A549 (cell line): ENCODE measurements around the gene ZNRF3. TPM values are rescaled to one million over a fixed set of nuclear protein-coding genes. Genes with fewer than 3 reads are reported as not detected.

Experiments
- ATAC-seq, 2 experiments: fragments of 200-7000 bp in 1 of 2; fragments of >200 bp in 1 of 2; cut with Nextera tagmentation in 1 of 2; cut with Tn5 transposase in 1 of 2; 3 replicates each; pipeline versions ENCODE4 v1.8.0 to v1.9.1; 2018 to 2020; ENCODE audit warnings: mild to moderate bottlenecking in 1 of 2, moderate library complexity in 1 of 2
- CTCF ChIA-PET: fragments of 300-600 bp; sonication (Branson Sonifier 250); formaldehyde crosslinking; extraction: SDS; loops from one replicate; lab custom pipeline; 2021; ENCODE audit warnings: antibody characterized with exemption, inconsistent platforms; lab: Yijun Ruan, JAX
- POLR2A ChIA-PET: fragments of 350-600 bp; formaldehyde crosslinking; extraction: SDS; loops from one replicate; lab custom pipeline; 2021; ENCODE audit warnings: antibody characterized with exemption, inconsistent platforms; lab: Yijun Ruan, JAX
- DNase-seq, 2 experiments: peaks; one replicate each; pipeline versions ENCODE4 v3.0.0 to v3.0.0-alpha.2; 2011 to 2016; ENCODE audit warnings: low read depth in 1 of 2, low spot score in 1 of 2
- FAIRE-seq: peaks from 2 replicates; lab custom pipeline; 2011; peaks lifted over from hg19 to GRCh38; lab: Jason Lieb, UNC
- H3K27ac ChIP-seq, 2 experiments: fragments of >200 bp; sonication (Bioruptor Twin); formaldehyde crosslinking; 3 replicates each; pipeline ENCODE4 v1.5.1; 2016 to 2017
- H3K4me1 ChIP-seq: fragments of >200 bp; sonication (Bioruptor Twin); formaldehyde crosslinking; 3 replicates; pipeline ENCODE4 v1.6.1; 2016
- H3K4me2 ChIP-seq: fragments of >200 bp; sonication (Bioruptor Twin); formaldehyde crosslinking; 3 replicates; pipeline ENCODE4 v1.6.1; 2016
- H3K4me3 ChIP-seq: fragments of >200 bp; sonication (Bioruptor Twin); formaldehyde crosslinking; 3 replicates; pipeline ENCODE4 v1.5.1; 2016
- H3K9me3 ChIP-seq: fragments of >200 bp; sonication (Bioruptor Twin); formaldehyde crosslinking; 3 replicates; pipeline ENCODE4 v1.6.1; 2016
- CBX2 ChIP-seq: fragments of 200-600 bp; sonication (generic); IDR thresholded peaks from 2 replicates; pipeline ENCODE4 v1.6.1; 2016; ENCODE audit warnings: low read depth, mild to moderate bottlenecking, borderline replicate concordance
- CHD2 ChIP-seq: fragments of 150-350 bp; IDR thresholded peaks from 2 replicates; pipeline ENCODE4 v1.6.1; 2014; ENCODE audit warnings: low read length; ENCODE audit not compliant: partially characterized antibody
- EHF ChIP-seq: fragments of 250-450 bp; sonication (Bioruptor Pico); IDR thresholded peaks from 2 replicates; pipeline ENCODE4 v1.5.0; 2020; ENCODE audit warnings: mild to moderate bottlenecking
- EHMT2 ChIP-seq: fragments of 200-600 bp; sonication (generic); IDR thresholded peaks from 2 replicates; pipeline ENCODE4 v1.6.1; 2016; ENCODE audit warnings: antibody characterized with exemption, low read depth, mild to moderate bottlenecking, moderate library complexity
- ESRRA ChIP-seq: fragments of 150-350 bp; IDR thresholded peaks from 2 replicates; pipeline ENCODE4 v1.6.1; 2014; ENCODE audit warnings: mild to moderate bottlenecking, low read length, borderline replicate concordance
- GATA3 ChIP-seq: IDR thresholded peaks from 2 replicates; pipeline ENCODE4 v1.6.1; 2012; ENCODE audit warnings: borderline replicate concordance
- HOXB13 ChIP-seq: fragments of 250-450 bp; sonication (Bioruptor Pico); IDR thresholded peaks from 2 replicates; pipeline ENCODE4 v1.5.0; 2020; ENCODE audit warnings: low read depth, mild to moderate bottlenecking, moderate library complexity
- JUN ChIP-seq, 2 experiments: fragments of >200 bp; sonication (Bioruptor Twin); formaldehyde crosslinking; IDR thresholded peaks; 2 replicates in 1 of 2; 3 replicates in 1 of 2; pipeline ENCODE4 v1.6.1; 2016 to 2017
- KDM1A ChIP-seq: fragments of 200-600 bp; sonication (generic); IDR thresholded peaks from 2 replicates; pipeline ENCODE4 v1.6.1; 2016; ENCODE audit warnings: low read depth, mild to moderate bottlenecking
- MAFK ChIP-seq: fragments of 450-650 bp; IDR thresholded peaks from 2 replicates; pipeline ENCODE4 v1.6.1; 2014; ENCODE audit not compliant: partially characterized antibody
- MYC ChIP-seq: IDR thresholded peaks from 2 replicates; pipeline ENCODE4 v1.6.1; 2012; ENCODE audit warnings: mild to moderate bottlenecking, inconsistent platforms, low read length, improper control_type of control experiment, borderline replicate concordance
- RAD21 ChIP-seq, 2 experiments: fragments of >200 bp in 1 of 2; sonication (Bioruptor Twin) in 1 of 2; formaldehyde crosslinking in 1 of 2; IDR thresholded peaks in 1 of 2; conservative IDR thresholded peaks in 1 of 2; 2 replicates in 1 of 2; 3 replicates in 1 of 2; pipeline ENCODE4 v1.6.1; 2012 to 2018; ENCODE audit warnings: inconsistent platforms in 1 of 2
- RFX5 ChIP-seq: fragments of 450-650 bp; IDR thresholded peaks from 2 replicates; pipeline ENCODE4 v1.7.1; 2014; ENCODE audit warnings: antibody characterized with exemption, mild to moderate bottlenecking, moderate library complexity
- SMC3 ChIP-seq: fragments of >200 bp; sonication (Bioruptor Twin); formaldehyde crosslinking; IDR thresholded peaks from 3 replicates; pipeline ENCODE4 v1.6.1; 2018; ENCODE audit warnings: inconsistent platforms
- SREBF2 ChIP-seq: fragments of 450-650 bp; IDR thresholded peaks from 2 replicates; pipeline ENCODE4 v1.6.1; 2014; ENCODE audit warnings: mild to moderate bottlenecking, moderate library complexity
- TFCP2L1 ChIP-seq: fragments of 250-450 bp; sonication (Bioruptor Pico); IDR thresholded peaks from 2 replicates; pipeline ENCODE4 v1.5.0; 2021; ENCODE audit warnings: mild to moderate bottlenecking
- TP53 ChIP-seq: fragments of 250-450 bp; sonication (Bioruptor Pico); IDR thresholded peaks from 2 replicates; pipeline ENCODE4 v1.5.0; 2021; ENCODE audit warnings: mild to moderate bottlenecking, moderate library complexity
- ZNF302 ChIP-seq: fragments of 250-450 bp; sonication (Bioruptor Pico); IDR thresholded peaks from 2 replicates; pipeline ENCODE4 v1.9.0; 2021; ENCODE audit warnings: inconsistent platforms, mild to moderate bottlenecking, moderate library complexity
- WGBS: methylation state at CpG from one replicate; pipeline ENCODE4 v1.1.6; 2017; ENCODE audit errors: missing lambda C conversion rate; 5-methylcytosine and 5-hydroxymethylcytosine counted together
- polyA plus RNA-seq, 4 experiments: library from polyadenylated mRNA; depleted of rRNA in 3 of 4; stranded (reverse); fragments of >200 nt; fragmentation: RNase III in 1 of 4; extraction: RNeasy Plus Mini Kit Qiagen cat#74134 plus additional on column Dnase treatment in 1 of 4; gene quantifications; 2 replicates in 3 of 4; 3 replicates in 1 of 4; pipeline ENCODE4 v1.2.3, GENCODE V29; 2011 to 2017
- TF ChIP-seq, protein P1 (sequence below): IDR thresholded peaks from 2 replicates; pipeline ENCODE4 v1.6.1; 2012
- TF ChIP-seq, protein P2 (sequence below): fragments of >200 bp; sonication (Bioruptor Twin); formaldehyde crosslinking; IDR thresholded peaks from 2 replicates; pipeline ENCODE4 v1.6.1; 2016
- TF ChIP-seq, protein P3 (sequence below): fragments of 450-650 bp; IDR thresholded peaks from 2 replicates; pipeline ENCODE4 v1.6.1; 2014; ENCODE audit warnings: antibody characterized with exemption
- TF ChIP-seq, protein P4 (sequence below): fragments of >200 bp; sonication (Bioruptor Twin); formaldehyde crosslinking; IDR thresholded peaks from 3 replicates; pipeline ENCODE4 v1.5.1; 2016
- TF ChIP-seq, protein P5 (sequence below): IDR thresholded peaks from 2 replicates; pipeline ENCODE4 v1.6.1; 2012
- TF ChIP-seq, protein P6 (sequence below): IDR thresholded peaks from 2 replicates; pipeline ENCODE4 v1.6.1; 2012; ENCODE audit warnings: low read depth, borderline replicate concordance
- TF ChIP-seq, protein P7 (sequence below): fragments of 200-600 bp; sonication (generic); IDR thresholded peaks from 2 replicates; pipeline ENCODE4 v1.6.1; 2016; ENCODE audit warnings: antibody characterized with exemption, mild to moderate bottlenecking, moderate library complexity

ZNRF3 gene
- polyA plus RNA-seq, 2 of the 4 experiments (the other 2 are of a cell fraction), result 4.6 to 6.9 TPM

DNA sequence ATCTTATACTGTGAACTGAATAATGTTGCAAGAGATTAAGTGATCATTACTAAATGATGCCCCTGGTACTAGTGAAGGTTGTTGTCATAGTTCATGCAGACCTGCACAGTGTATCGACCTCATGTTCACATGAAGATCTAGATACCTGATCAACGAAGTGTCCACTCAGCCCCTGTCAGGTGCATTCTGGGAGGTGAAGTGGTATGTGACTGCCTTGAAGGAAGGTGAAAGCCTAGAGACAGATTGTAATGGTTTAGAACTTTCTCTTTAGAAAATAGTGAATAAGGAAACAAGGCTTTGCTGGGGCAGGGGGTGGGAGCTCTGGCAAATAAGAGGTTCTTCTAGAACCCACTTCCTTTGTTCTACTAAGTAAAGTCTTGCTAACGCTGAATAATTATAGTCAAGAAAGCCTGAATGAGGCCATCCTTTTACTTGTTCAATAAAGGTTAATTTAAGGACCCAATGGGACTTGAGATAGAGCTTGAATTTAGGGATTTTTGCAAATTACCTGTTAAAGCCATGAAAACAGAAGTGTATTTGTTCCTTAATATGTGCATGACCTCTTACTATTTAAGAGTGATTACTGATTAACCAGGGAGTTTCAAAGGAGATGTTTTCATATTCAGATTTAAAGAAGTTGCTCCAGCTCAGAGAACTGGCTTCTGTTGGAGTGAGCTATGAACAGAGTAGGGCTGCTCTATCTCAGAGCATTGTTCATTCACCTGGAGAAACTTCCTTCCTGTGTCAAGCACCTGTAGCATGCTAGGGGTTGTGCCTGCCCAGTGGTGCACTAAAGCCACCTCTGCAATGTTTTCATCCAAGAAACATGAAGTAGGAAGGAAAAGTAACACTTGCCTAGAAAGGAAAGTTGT lies 132.9 kb downstream of the ZNRF3 start:
- WGBS, result 75% methylated on average over 3 of the region's 3 CpGs
- Histone ChIP-seq H3K4me3 (no peak overlapping the region), H3K9me3 (peaks cover 5% of the 10 kb centered on the region; the same call in 2 of the 3 replicates), H3K4me2 (peak overlapping the region; percentile 47), H3K27ac (peak overlapping the region; percentile 59 to 65; a peak in 5 of 6 replicates)
- no peak for FAIRE-seq
- DNase-seq, result no peak
- no peak for ATAC-seq
- ChIA-PET POLR2A (interaction anchor here (0.6 kb wide), 1 partner anchor 16 kb away, joined by 3 read pairs; no protein-coding TSS in a partner anchor), CTCF (interaction anchor here (0.8 to 3.9 kb wide), 3 partner anchors 12 to 230 kb away, joined by 3 to 17 read pairs (median 4); no protein-coding TSS in a partner anchor)
- TF ChIP-seq RAD21 (conservative IDR thresholded peaks at IDR 0.05 in 1 of 2, IDR thresholded peaks at IDR 0.05 in 1 of 2) (no peak), RFX5 (no peak), EHF (CRISPR knock-in tag) (no peak), ZNF302 (CRISPR knock-in tag) (no peak), EHMT2 (no peak), MAFK (no peak), CHD2 (no peak), SREBF2 (no peak), ESRRA (no peak), CBX2 (no peak)
- TF ChIP-seq, protein P1, sequence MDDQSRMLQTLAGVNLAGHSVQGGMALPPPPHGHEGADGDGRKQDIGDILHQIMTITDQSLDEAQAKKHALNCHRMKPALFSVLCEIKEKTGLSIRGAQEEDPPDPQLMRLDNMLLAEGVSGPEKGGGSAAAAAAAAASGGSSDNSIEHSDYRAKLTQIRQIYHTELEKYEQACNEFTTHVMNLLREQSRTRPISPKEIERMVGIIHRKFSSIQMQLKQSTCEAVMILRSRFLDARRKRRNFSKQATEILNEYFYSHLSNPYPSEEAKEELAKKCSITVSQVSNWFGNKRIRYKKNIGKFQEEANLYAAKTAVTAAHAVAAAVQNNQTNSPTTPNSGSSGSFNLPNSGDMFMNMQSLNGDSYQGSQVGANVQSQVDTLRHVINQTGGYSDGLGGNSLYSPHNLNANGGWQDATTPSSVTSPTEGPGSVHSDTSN, result no peak
- TF ChIP-seq, protein P2, sequence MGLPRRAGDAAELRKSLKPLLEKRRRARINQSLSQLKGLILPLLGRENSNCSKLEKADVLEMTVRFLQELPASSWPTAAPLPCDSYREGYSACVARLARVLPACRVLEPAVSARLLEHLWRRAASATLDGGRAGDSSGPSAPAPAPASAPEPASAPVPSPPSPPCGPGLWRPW, result no peak
- TF ChIP-seq, protein P3, sequence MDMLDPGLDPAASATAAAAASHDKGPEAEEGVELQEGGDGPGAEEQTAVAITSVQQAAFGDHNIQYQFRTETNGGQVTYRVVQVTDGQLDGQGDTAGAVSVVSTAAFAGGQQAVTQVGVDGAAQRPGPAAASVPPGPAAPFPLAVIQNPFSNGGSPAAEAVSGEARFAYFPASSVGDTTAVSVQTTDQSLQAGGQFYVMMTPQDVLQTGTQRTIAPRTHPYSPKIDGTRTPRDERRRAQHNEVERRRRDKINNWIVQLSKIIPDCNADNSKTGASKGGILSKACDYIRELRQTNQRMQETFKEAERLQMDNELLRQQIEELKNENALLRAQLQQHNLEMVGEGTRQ, result no peak
- TF ChIP-seq, all 56 proteins: peak for 0
- H3K4me1 ChIP-seq, result peaks cover 23% of the 10 kb centered on the region

DNA sequence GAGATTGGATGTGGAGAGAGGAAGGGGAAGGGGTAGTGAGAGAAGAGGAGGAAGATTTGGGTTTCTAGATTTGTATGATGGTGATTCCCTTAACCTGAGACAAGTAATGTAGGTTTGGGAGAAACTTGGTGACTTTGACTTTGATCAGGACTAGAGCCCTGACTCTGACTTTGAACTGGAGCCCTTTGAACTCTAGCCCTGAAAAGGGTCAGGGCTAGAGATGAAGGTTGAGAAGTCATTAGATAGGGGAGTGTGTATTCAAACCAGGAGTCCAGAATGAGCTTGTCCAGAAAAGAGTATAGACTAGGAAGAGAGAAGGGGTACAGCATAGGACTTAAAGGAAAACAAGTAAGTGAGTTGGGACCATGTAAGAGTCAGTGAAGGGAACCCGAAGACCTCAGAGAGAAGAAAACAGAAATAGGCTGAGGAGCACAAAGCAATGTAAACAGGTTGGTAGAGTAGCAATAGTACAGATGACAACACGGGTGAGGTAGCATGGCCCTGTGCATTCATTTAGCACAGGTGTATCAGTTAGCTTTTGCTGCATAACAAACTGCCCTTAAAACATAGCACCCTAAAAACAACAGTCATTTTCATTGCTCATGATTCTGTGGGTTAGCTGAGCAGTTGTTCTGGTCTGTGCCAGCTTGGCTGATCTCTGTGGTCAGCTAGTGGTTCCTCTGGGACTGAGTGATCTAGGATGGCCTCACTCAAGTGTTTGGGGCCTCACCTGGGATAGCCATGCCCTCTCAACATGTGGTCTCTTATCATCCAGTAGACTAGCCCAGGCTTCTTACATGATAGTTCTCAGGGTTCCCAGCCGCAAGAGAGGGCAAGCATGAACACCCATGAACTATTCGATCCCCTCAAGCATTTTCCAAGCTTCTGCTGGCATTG lies 135.2 kb downstream of the ZNRF3 start:
- Histone ChIP-seq H3K9me3 (peaks cover 5% of the 10 kb centered on the region; the same call in 2 of the 3 replicates), H3K27ac (peak overlapping the region in 1 of 2 experiments; percentile 65; a peak in 2 of 6 replicates), H3K4me2 (no peak overlapping the region), H3K4me3 (no peak overlapping the region), H3K4me1 (peaks cover 43% of the 10 kb centered on the region)
- ChIA-PET POLR2A (no interaction called here), CTCF (interaction anchor here (0.6 to 3.9 kb wide), 5 partner anchors 8 to 163 kb away, joined by 3 to 17 read pairs (median 4); no protein-coding TSS in a partner anchor)
- WGBS, result 99% methylated on average over 4 of the region's 4 CpGs
- ATAC-seq (no peak), DNase-seq (no peak), FAIRE-seq (no peak)
- TF ChIP-seq, protein P4, sequence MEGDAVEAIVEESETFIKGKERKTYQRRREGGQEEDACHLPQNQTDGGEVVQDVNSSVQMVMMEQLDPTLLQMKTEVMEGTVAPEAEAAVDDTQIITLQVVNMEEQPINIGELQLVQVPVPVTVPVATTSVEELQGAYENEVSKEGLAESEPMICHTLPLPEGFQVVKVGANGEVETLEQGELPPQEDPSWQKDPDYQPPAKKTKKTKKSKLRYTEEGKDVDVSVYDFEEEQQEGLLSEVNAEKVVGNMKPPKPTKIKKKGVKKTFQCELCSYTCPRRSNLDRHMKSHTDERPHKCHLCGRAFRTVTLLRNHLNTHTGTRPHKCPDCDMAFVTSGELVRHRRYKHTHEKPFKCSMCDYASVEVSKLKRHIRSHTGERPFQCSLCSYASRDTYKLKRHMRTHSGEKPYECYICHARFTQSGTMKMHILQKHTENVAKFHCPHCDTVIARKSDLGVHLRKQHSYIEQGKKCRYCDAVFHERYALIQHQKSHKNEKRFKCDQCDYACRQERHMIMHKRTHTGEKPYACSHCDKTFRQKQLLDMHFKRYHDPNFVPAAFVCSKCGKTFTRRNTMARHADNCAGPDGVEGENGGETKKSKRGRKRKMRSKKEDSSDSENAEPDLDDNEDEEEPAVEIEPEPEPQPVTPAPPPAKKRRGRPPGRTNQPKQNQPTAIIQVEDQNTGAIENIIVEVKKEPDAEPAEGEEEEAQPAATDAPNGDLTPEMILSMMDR, result no peak
- TF ChIP-seq SMC3 (no peak), ESRRA (no peak), HOXB13 (CRISPR knock-in tag) (no peak), EHMT2 (no peak), TP53 (CRISPR knock-in tag) (no peak), TFCP2L1 (CRISPR knock-in tag) (no peak), JUN (IDR thresholded peaks at IDR 0.05) (no peak), MYC (no peak), KDM1A (no peak), RFX5 (no peak), GATA3 (no peak)
- TF ChIP-seq, protein P5, sequence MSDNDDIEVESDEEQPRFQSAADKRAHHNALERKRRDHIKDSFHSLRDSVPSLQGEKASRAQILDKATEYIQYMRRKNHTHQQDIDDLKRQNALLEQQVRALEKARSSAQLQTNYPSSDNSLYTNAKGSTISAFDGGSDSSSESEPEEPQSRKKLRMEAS, result no peak
- TF ChIP-seq, protein P6, sequence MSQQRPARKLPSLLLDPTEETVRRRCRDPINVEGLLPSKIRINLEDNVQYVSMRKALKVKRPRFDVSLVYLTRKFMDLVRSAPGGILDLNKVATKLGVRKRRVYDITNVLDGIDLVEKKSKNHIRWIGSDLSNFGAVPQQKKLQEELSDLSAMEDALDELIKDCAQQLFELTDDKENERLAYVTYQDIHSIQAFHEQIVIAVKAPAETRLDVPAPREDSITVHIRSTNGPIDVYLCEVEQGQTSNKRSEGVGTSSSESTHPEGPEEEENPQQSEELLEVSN, result no peak
- TF ChIP-seq, protein P7, sequence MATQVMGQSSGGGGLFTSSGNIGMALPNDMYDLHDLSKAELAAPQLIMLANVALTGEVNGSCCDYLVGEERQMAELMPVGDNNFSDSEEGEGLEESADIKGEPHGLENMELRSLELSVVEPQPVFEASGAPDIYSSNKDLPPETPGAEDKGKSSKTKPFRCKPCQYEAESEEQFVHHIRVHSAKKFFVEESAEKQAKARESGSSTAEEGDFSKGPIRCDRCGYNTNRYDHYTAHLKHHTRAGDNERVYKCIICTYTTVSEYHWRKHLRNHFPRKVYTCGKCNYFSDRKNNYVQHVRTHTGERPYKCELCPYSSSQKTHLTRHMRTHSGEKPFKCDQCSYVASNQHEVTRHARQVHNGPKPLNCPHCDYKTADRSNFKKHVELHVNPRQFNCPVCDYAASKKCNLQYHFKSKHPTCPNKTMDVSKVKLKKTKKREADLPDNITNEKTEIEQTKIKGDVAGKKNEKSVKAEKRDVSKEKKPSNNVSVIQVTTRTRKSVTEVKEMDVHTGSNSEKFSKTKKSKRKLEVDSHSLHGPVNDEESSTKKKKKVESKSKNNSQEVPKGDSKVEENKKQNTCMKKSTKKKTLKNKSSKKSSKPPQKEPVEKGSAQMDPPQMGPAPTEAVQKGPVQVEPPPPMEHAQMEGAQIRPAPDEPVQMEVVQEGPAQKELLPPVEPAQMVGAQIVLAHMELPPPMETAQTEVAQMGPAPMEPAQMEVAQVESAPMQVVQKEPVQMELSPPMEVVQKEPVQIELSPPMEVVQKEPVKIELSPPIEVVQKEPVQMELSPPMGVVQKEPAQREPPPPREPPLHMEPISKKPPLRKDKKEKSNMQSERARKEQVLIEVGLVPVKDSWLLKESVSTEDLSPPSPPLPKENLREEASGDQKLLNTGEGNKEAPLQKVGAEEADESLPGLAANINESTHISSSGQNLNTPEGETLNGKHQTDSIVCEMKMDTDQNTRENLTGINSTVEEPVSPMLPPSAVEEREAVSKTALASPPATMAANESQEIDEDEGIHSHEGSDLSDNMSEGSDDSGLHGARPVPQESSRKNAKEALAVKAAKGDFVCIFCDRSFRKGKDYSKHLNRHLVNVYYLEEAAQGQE, result no peak
